K562 (cell line): ENCODE measurements around the gene DPEP1. TPM values are rescaled to one million over a fixed set of nuclear protein-coding genes. Genes with fewer than 3 reads are reported as not detected.

ENCODE experiments used
- ARID1B ChIP-seq: fragments of 450-650 bp; IDR thresholded peaks from 2 replicates; pipeline ENCODE4 v1.6.1; 2016; ENCODE audit warnings: antibody characterized with exemption, mild to moderate bottlenecking, inconsistent platforms
- ATF1 ChIP-seq, 2 experiments: fragments of 450-650 bp in 1 of 2; IDR thresholded peaks; 2 replicates each; pipeline ENCODE4 v1.6.1; 2016; ENCODE audit warnings: missing compliant biosample characterization in 1 of 2, missing genetic modification characterization in 1 of 2
- CHD2 ChIP-seq: IDR thresholded peaks from 2 replicates; pipeline ENCODE4 v1.6.1; 2011; ENCODE audit warnings: low read depth, low read length
- DIDO1 ChIP-seq: fragments of 450-650 bp; IDR thresholded peaks from 2 replicates; pipeline ENCODE4 v1.6.1; 2016; ENCODE audit warnings: low read depth, missing biosample characterization, missing genetic modification characterization
- ETS2 ChIP-seq: IDR thresholded peaks from 2 replicates; pipeline ENCODE4 v1.6.1; 2016; ENCODE audit warnings: borderline replicate concordance, missing genetic modification characterization, mild to moderate bottlenecking, moderate library complexity, missing compliant biosample characterization; ENCODE audit not compliant: poor library complexity, severe bottlenecking
- GATAD2B ChIP-seq: fragments of 450-650 bp; IDR thresholded peaks from 2 replicates; pipeline ENCODE4 v1.6.1; 2017; ENCODE audit warnings: mild to moderate bottlenecking, borderline replicate concordance
- HMGN3 ChIP-seq: IDR thresholded peaks from 2 replicates; pipeline ENCODE4 v1.6.1; 2011; ENCODE audit warnings: borderline replicate concordance, low read depth, mild to moderate bottlenecking, mixed read lengths, low read length; ENCODE audit not compliant: insufficient read length; ENCODE audit errors: extremely low read depth
- PCBP1 ChIP-seq: fragments of 200-400 bp; formaldehyde crosslinking; IDR thresholded peaks from 2 replicates; pipeline ENCODE4 v1.6.1; 2018; ENCODE audit warnings: mild to moderate bottlenecking, low read depth, low read length; ENCODE audit not compliant: poor library complexity, severe bottlenecking
- POLR3G ChIP-seq: IDR thresholded peaks from 2 replicates; pipeline ENCODE4 v1.6.1; 2011; ENCODE audit not compliant: insufficient read length, insufficient replicate concordance; ENCODE audit errors: extremely low read depth
- REST ChIP-seq, 2 experiments: fragments of 450-650 bp; formaldehyde crosslinking in 1 of 2; IDR thresholded peaks; 2 replicates each; pipeline versions ENCODE4 v1.4.0 to v1.6.1; 2014 to 2020; ENCODE audit warnings: mild to moderate bottlenecking in 2 of 2, borderline replicate concordance in 1 of 2, low read depth in 1 of 2
- RNF219 ChIP-seq: fragments of 250-450 bp; sonication (Bioruptor Pico); IDR thresholded peaks from 2 replicates; pipeline ENCODE4 v1.5.0; 2022; ENCODE audit warnings: mild to moderate bottlenecking
- SNIP1 ChIP-seq: fragments of 450-650 bp; IDR thresholded peaks from 2 replicates; pipeline ENCODE4 v1.7.1; 2017; ENCODE audit warnings: low read depth, mild to moderate bottlenecking
- TAF1 ChIP-seq: IDR thresholded peaks from 2 replicates; pipeline ENCODE4 v1.6.1; 2011; ENCODE audit warnings: mild to moderate bottlenecking, low read length, moderate library complexity; ENCODE audit not compliant: insufficient read depth, control insufficient read depth, severe bottlenecking; ENCODE audit errors: extremely low read depth
- ZKSCAN3 ChIP-seq: fragments of 250-450 bp; sonication (Bioruptor Pico); IDR thresholded peaks from 2 replicates; pipeline ENCODE4 v1.4.0; 2020
- ZNF324 ChIP-seq: fragments of 250-450 bp; sonication (Bioruptor Pico); IDR thresholded peaks from 2 replicates; pipeline ENCODE4 v1.4.0; 2020; ENCODE audit warnings: mild to moderate bottlenecking
- ZNF384 ChIP-seq: IDR thresholded peaks from 2 replicates; pipeline ENCODE4 v1.6.1; 2012; ENCODE audit warnings: low read depth, low read length, improper control_type of control experiment
- ZNF551 ChIP-seq: fragments of 250-450 bp; sonication (Bioruptor Pico); IDR thresholded peaks from 2 replicates; pipeline ENCODE4 v1.5.0; 2021; ENCODE audit warnings: mild to moderate bottlenecking, moderate library complexity
- ZNF766 ChIP-seq: fragments of 200-800 bp; sonication (Bioruptor generic); conservative IDR thresholded peaks from 2 replicates; pipeline ENCODE4 v1.6.1; 2016; ENCODE audit warnings: missing genetic modification characterization, missing compliant biosample characterization
- polyA plus RNA-seq, 8 experiments: library from polyadenylated mRNA; depleted of rRNA in 4 of 8; stranded (reverse) in 5 of 8; unstranded in 3 of 8; fragments of >200 nt; fragmentation: Nextera tagmentation in 2 of 8; fragmentation: Illumina TruSeq in 1 of 8; extraction: Ambion mirVana in 2 of 8; extraction: Trizol in 1 of 8; gene quantifications; 2 replicates each; pipeline versions ENCODE4 v1.2.1 to v1.2.3, GENCODE V29; 2011 to 2014; ENCODE audit warnings: inconsistent platforms in 1 of 8, missing spikeins in 1 of 8
- total RNA-seq, 7 experiments: library from RNA; depleted of rRNA in 6 of 7; stranded (reverse); fragments of >200 nt in 6 of 7; fragmentation: Illumina TruSeq in 2 of 7; extraction: Trizol in 2 of 7; gene quantifications; 2 replicates each; pipeline versions ENCODE4 v1.2.1 to v1.2.3, GENCODE V29; 2011 to 2021; ENCODE audit warnings: low replicate concordance in 1 of 7

Gene DPEP1
- total and polyA plus RNA-seq, 9 of the 15 experiments (the other 6 are each of a cell fraction or from before 2014, with no cell fraction given): 0.14 to 0.31 (median 0.20) TPM; not detected in 6

- no peak for TF ChIP-seq DIDO1
- TF ChIP-seq ETS2 (tag): no peak
- no peak for TF ChIP-seq RNF219
- no peak for TF ChIP-seq POLR3G
- 0 out of 2 replicates have a peak, but pooled peaks have one; percentile 32 for TF ChIP-seq CHD2
- TF ChIP-seq ATF1 (CRISPR knock-in tag; IDR thresholded peaks at IDR 0.05): no peak
- TF ChIP-seq ATF1 (tag; IDR thresholded peaks at IDR 0.05): no peak
- no peak for TF ChIP-seq TAF1
- no peak for TF ChIP-seq ZNF384
- no peak for TF ChIP-seq GATAD2B
- TF ChIP-seq ARID1B: no peak
- no peak for TF ChIP-seq ZNF766 (CRISPR knock-in tag)
- TF ChIP-seq SNIP1: no peak
- no peak for TF ChIP-seq PCBP1
- no peak for TF ChIP-seq ZKSCAN3 (CRISPR knock-in tag)
- TF ChIP-seq REST (IDR thresholded peaks at IDR 0.05; ENCODE audit: borderline replicate concordance): no peak
- TF ChIP-seq REST (CRISPR knock-in tag; IDR thresholded peaks at IDR 0.05; ENCODE audit: low read depth): no peak
- TF ChIP-seq HMGN3: peak; percentile 55
- no peak for TF ChIP-seq ZNF551 (CRISPR knock-in tag)
- no peak for TF ChIP-seq ZNF324 (CRISPR knock-in tag)
Measured at GRCh38 chr16:89564476-89565255, 48.8 kb upstream of the DPEP1 start (continued).
